GM23248 (cell line): ENCODE data around the gene TNNI3. TPM values are rescaled to one million over a fixed set of nuclear protein-coding genes. Genes with fewer than 3 reads are reported as not detected.

ENCODE experiments used
- DNase-seq: peaks from one replicate; pipeline ENCODE4 v3.0.0-alpha.2; 2015
- H2AFZ ChIP-seq: fragments of 200-600 bp; sonication (generic); 2 replicates; pipeline ENCODE4 v1.6.1; 2016; ENCODE audit warnings: antibody characterized with exemption
- H3F3A ChIP-seq: fragments of 200-600 bp; sonication (generic); 2 replicates; pipeline ENCODE4 v1.6.1; 2016; ENCODE audit warnings: mild to moderate bottlenecking, antibody characterized with exemption, mixed run types; ENCODE audit not compliant: insufficient read depth
- H3K27ac ChIP-seq: fragments of 200-600 bp; sonication (generic); 2 replicates; pipeline ENCODE4 v1.5.1; 2016; ENCODE audit warnings: mild to moderate bottlenecking
- H3K27me3 ChIP-seq: fragments of 200-600 bp; sonication (generic); replicated peaks from 2 replicates; pipeline ENCODE4 v1.6.1; 2016; ENCODE audit warnings: mild to moderate bottlenecking; ENCODE audit not compliant: insufficient read depth
- H3K36me3 ChIP-seq: fragments of 200-600 bp; sonication (generic); 2 replicates; pipeline ENCODE4 v1.6.1; 2016; ENCODE audit warnings: low read depth, mild to moderate bottlenecking
- H3K4me1 ChIP-seq: fragments of 200-600 bp; sonication (generic); 2 replicates; pipeline ENCODE4 v1.6.1; 2016; ENCODE audit warnings: mild to moderate bottlenecking; ENCODE audit not compliant: insufficient read depth
- H3K4me2 ChIP-seq: fragments of 200-600 bp; sonication (generic); one replicate; pipeline ENCODE4 v1.6.1; 2016; ENCODE audit warnings: mild to moderate bottlenecking; ENCODE audit not compliant: unreplicated experiment
- H3K4me3 ChIP-seq: fragments of 200-600 bp; sonication (generic); 2 replicates; pipeline ENCODE4 v1.5.1; 2016; ENCODE audit warnings: mild to moderate bottlenecking
- H3K79me2 ChIP-seq: fragments of 200-600 bp; sonication (generic); 2 replicates; pipeline ENCODE4 v1.6.1; 2016; ENCODE audit warnings: mild to moderate bottlenecking; ENCODE audit not compliant: insufficient read depth
- H3K9ac ChIP-seq: fragments of 200-600 bp; sonication (generic); 2 replicates; pipeline ENCODE4 v1.6.1; 2016; ENCODE audit warnings: mild to moderate bottlenecking
- H3K9me2 ChIP-seq: fragments of 200-600 bp; sonication (generic); 2 replicates; pipeline ENCODE4 v1.6.1; 2016; ENCODE audit warnings: mixed run types, mild to moderate bottlenecking, moderate library complexity; ENCODE audit not compliant: insufficient read depth
- H3K9me3 ChIP-seq: fragments of 200-600 bp; sonication (generic); one replicate; pipeline ENCODE4 v1.6.1; 2017; ENCODE audit warnings: low read depth
- H4K20me1 ChIP-seq: fragments of 200-600 bp; sonication (generic); 2 replicates; pipeline ENCODE4 v1.6.0; 2016; ENCODE audit not compliant: insufficient read depth
- EZH2 ChIP-seq: fragments of 200-600 bp; sonication (generic); IDR thresholded peaks from 2 replicates; pipeline ENCODE4 v1.6.1; 2018; ENCODE audit warnings: antibody characterized with exemption, mild to moderate bottlenecking; ENCODE audit not compliant: insufficient read depth, poor library complexity, severe bottlenecking
- EZH2phosphoT487 ChIP-seq: fragments of 200-600 bp; sonication (generic); IDR thresholded peaks from 2 replicates; pipeline ENCODE4 v1.6.1; 2018; ENCODE audit warnings: antibody characterized with exemption, moderate library complexity, mild to moderate bottlenecking, low read depth; ENCODE audit not compliant: insufficient read depth
- WGBS, 2 experiments: methylation state at CpG; one replicate each; pipeline ENCODE4 v1.1.6; 2015 to 2017; ENCODE audit warnings: low lambda C conversion rate in 2 of 2, low coverage in 1 of 2; ENCODE audit errors: missing lambda C conversion rate in 2 of 2; 5-methylcytosine and 5-hydroxymethylcytosine counted together
- in situ Hi-C: fragments of 300-500 bp; cut with MboI; formaldehyde crosslinking; loops from 2 replicates; pipeline ENCODE4 v1.15.0; 2020
- polyA plus RNA-seq: library from polyadenylated mRNA; unstranded; fragments of >200 nt; fragmentation: Nextera tagmentation; extraction: Ambion mirVana; gene quantifications from 2 replicates; pipeline ENCODE4 v1.2.1, GENCODE V29; 2016
- total RNA-seq: library from RNA; depleted of rRNA; stranded (reverse); fragments of >200 nt; shearing (Covaris generic); gene quantifications from 2 replicates; pipeline ENCODE4 v1.2.3, GENCODE V29; 2014

Gene TNNI3
- total and polyA plus RNA-seq, 2 experiments from 2014 or later, result not detected

DNA sequence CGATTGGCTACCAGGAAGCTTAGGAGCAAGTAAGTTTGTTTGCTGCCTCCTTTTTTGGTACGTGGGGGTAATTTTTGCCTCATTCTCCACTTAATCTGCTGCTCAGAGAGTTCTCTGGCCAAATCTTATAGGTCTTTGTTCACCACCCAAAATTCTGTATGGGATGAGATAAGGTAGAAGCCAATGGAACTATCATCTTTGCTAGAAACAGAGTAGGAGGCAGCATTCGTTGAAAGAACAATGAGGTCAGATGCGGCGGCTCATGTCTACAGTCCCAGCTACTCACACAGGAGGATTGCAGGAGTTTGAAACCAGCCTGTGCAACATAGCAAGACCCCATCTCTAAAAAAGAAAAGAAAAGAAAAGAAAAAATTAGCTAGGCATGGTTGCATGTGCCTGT is 13.9 kb upstream of the TNNI3 start:
- Histone ChIP-seq H3K27ac (no peak overlapping the region), H3K9ac (no peak overlapping the region), H4K20me1 (no peaks in the 10 kb centered on the region), H3K36me3 (no peaks in the 10 kb centered on the region), H3K4me1 (peaks cover 13% of the 10 kb centered on the region), H3K79me2 (no peaks in the 10 kb centered on the region), H3K9me2 (no peaks in the 10 kb centered on the region), H3K9me3 (no peaks in the 10 kb centered on the region), H3K27me3 (peaks cover 13% of the 10 kb centered on the region), H3K4me2 (no peak overlapping the region), H3F3A (peaks cover 9% of the 10 kb centered on the region), H3K4me3 (no peak overlapping the region), H2AFZ (no peak overlapping the region)
- in situ Hi-C loops, result no loop called here
- 82 to 83% methylated on average over 5 of the region's 5 CpGs for WGBS, 2 experiments
- TF ChIP-seq EZH2phosphoT487 (no peak), EZH2 (no peak)
- DNase-seq, result no peak

DNA sequence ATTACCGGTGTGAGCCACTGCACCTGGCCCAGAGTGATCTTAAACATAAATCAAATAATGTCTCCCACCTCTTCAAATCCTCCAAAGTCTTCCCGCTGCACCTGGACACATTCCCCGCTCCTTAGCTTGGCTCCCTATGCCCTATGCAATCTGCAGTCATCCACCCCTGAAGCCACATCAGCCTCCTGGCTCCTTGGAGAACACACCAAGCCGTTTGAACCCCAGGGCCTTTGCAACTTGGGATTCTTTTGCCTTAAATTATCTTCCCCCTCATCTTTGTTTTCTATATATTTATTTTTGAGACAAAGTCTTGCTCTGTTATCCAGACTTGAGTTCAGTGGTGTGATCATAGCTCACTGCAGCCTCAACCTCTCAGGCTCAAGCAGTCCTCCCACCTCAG is 11.6 kb upstream of the TNNI3 start:
- TF ChIP-seq EZH2, result no peak
- TF ChIP-seq EZH2phosphoT487, result no peak

GRCh38 chr19:55166530-55167268 is 9.2 kb upstream of the TNNI3 start, which contains the start of gene DNAAF3:
TSS of gene DNAAF3 (minus strand) at chr19:55166613. CDS start at chr19:55166413, 200 bp downstream.
- no peaks in the 10 kb centered on the region for H3K9me3 ChIP-seq
- peaks cover 24% of the 10 kb centered on the region for H3K27me3 ChIP-seq
- in situ Hi-C loops, result no loop called here
- H3F3A ChIP-seq, result no peaks in the 10 kb centered on the region
- H4K20me1 ChIP-seq, result no peaks in the 10 kb centered on the region
- H3K4me1 ChIP-seq, result 0 out of 2 replicates have a peak, but pooled peaks cover 5% of the 10 kb centered on the region
- 1 to 2% methylated on average over 33 of the region's 33 CpGs for WGBS, 2 experiments
- DNase-seq, result peak; percentile 99
- peak within 1 kb of the TSS; percentile 72 for H3K4me3 ChIP-seq
- no peak within 1 kb of the TSS for H3K27ac ChIP-seq
- H3K9ac ChIP-seq, result no peak within 1 kb of the TSS
- H3K4me2 ChIP-seq, result peak within 1 kb of the TSS; percentile 71
- no peaks in the 10 kb centered on the region for H3K79me2 ChIP-seq
- H3K36me3 ChIP-seq, result no peaks in the 10 kb centered on the region
- H3K9me2 ChIP-seq, result no peaks in the 10 kb centered on the region
- peak within 1 kb of the TSS; percentile 95 for H2AFZ ChIP-seq
- no peak for TF ChIP-seq EZH2
- no peak for TF ChIP-seq EZH2phosphoT487

More for the DNA sequence above, 11.6 kb upstream of the TNNI3 start:
- H3K9ac ChIP-seq, result no peak overlapping the region
- H3K9me2 ChIP-seq, result no peaks in the 10 kb centered on the region
- H3K27me3 ChIP-seq, result peaks cover 13% of the 10 kb centered on the region
- in situ Hi-C loops, result no loop called here
- no peak overlapping the region for H3K4me2 ChIP-seq
- H3K9me3 ChIP-seq, result no peaks in the 10 kb centered on the region
- H3K4me3 ChIP-seq, result no peak overlapping the region
- H3K27ac ChIP-seq, result no peak overlapping the region
- WGBS, 2 experiments, result 29 to 38% methylated on average over 4 of the region's 4 CpGs
- H3F3A ChIP-seq, result peaks cover 9% of the 10 kb centered on the region
- no peak overlapping the region for H2AFZ ChIP-seq
- no peaks in the 10 kb centered on the region for H3K79me2 ChIP-seq
- H3K36me3 ChIP-seq, result no peaks in the 10 kb centered on the region
- H3K4me1 ChIP-seq, result peaks cover 13% of the 10 kb centered on the region
- no peaks in the 10 kb centered on the region for H4K20me1 ChIP-seq
- no peak for DNase-seq

GRCh38 chr19:55165952-55166529 is 8.5 kb upstream of the TNNI3 start:
- H3K27me3 ChIP-seq, result peaks cover 28% of the 10 kb centered on the region
- 3 to 4% methylated on average over 26 to 32 of the region's 34 CpGs for WGBS, 2 experiments
- H4K20me1 ChIP-seq, result no peaks in the 10 kb centered on the region
- H3F3A ChIP-seq, result no peaks in the 10 kb centered on the region
- DNase-seq, result peak; percentile 87
- no peaks in the 10 kb centered on the region for H3K79me2 ChIP-seq
- no peaks in the 10 kb centered on the region for H3K9me3 ChIP-seq
- in situ Hi-C loops, result no loop called here
- H3K9me2 ChIP-seq, result no peaks in the 10 kb centered on the region
- H3K9ac ChIP-seq, result no peak overlapping the region
- 0 out of 2 replicates have a peak, but pooled peaks cover 5% of the 10 kb centered on the region for H3K4me1 ChIP-seq
- peak overlapping the region; percentile 66 for H3K4me2 ChIP-seq
- peak overlapping the region; percentile 95 for H2AFZ ChIP-seq
- H3K4me3 ChIP-seq, result peak overlapping the region; percentile 72
- H3K27ac ChIP-seq, result no peak overlapping the region
- TF ChIP-seq EZH2 (no peak), EZH2phosphoT487 (no peak)
- no peaks in the 10 kb centered on the region for H3K36me3 ChIP-seq
